H1 (cell line): ENCODE measurements around the gene SELENOK. TPM values are rescaled to one million over a fixed set of nuclear protein-coding genes. Genes with fewer than 3 reads are reported as not detected.

Source experiments
- CTCF ChIA-PET: fragments of 300-600 bp; sonication (Branson Sonifier 250); formaldehyde crosslinking; loops from one replicate; lab custom pipeline; 2021; ENCODE audit not compliant: partially characterized antibody; lab: Charles Lee
- POLR2A ChIA-PET: fragments of 300-600 bp; sonication (Branson Sonifier 250); formaldehyde crosslinking; loops from one replicate; lab custom pipeline; 2021; ENCODE audit warnings: inconsistent platforms; ENCODE audit not compliant: partially characterized antibody; lab: Charles Lee
- DNase-seq, 2 experiments: peaks; one replicate each; pipeline versions ENCODE4 v3.0.0 to v3.0.0-alpha.2; 2010 to 2022; ENCODE audit warnings: low spot score in 2 of 2, low read depth in 1 of 2, mixed read lengths in 1 of 2
- FAIRE-seq: peaks from 2 replicates; lab custom pipeline; 2011; peaks lifted over from hg19 to GRCh38; lab: Jason Lieb, UNC
- H2AFZ ChIP-seq: 2 replicates; pipeline ENCODE4 v1.8.1; 2012; ENCODE audit warnings: low read length, inconsistent platforms
- H2AK5ac ChIP-seq: 2 replicates; pipeline ENCODE4 v1.6.1; 2013; ENCODE audit warnings: low read depth, low read length
- H2BK120ac ChIP-seq: replicated peaks from 2 replicates; pipeline ENCODE3; 2013; ENCODE audit warnings: low read depth, low read length, inconsistent platforms
- H2BK12ac ChIP-seq: 2 replicates; pipeline ENCODE4 v1.6.1; 2013; ENCODE audit warnings: low read depth, low read length
- H2BK15ac ChIP-seq: 2 replicates; pipeline ENCODE4 v1.6.1; 2013; ENCODE audit warnings: low read length
- H2BK20ac ChIP-seq: 2 replicates; pipeline ENCODE4 v1.6.1; 2013; ENCODE audit warnings: low read length
- H2BK5ac ChIP-seq: 2 replicates; pipeline ENCODE4 v1.6.1; 2013; ENCODE audit warnings: low read depth, low read length
- H3K14ac ChIP-seq: 2 replicates; pipeline ENCODE4 v1.6.1; 2013; ENCODE audit warnings: inconsistent platforms; ENCODE audit not compliant: insufficient read length
- H3K18ac ChIP-seq: 2 replicates; pipeline ENCODE4 v1.6.1; 2013; ENCODE audit warnings: low read length; ENCODE audit errors: extremely low read depth
- H3K23ac ChIP-seq: 2 replicates; pipeline ENCODE4 v1.6.1; 2013; ENCODE audit warnings: inconsistent platforms; ENCODE audit not compliant: insufficient read length
- H3K23me2 ChIP-seq: 2 replicates; pipeline ENCODE4 v1.6.1; 2013; ENCODE audit warnings: low read depth, low read length
- H3K27ac ChIP-seq: 2 replicates; pipeline ENCODE4 v1.6.1; 2011; ENCODE audit warnings: low read depth, low read length, inconsistent platforms
- H3K27me3 ChIP-seq, 4 experiments: replicated peaks in 1 of 4; 1 replicate in 1 of 4; 2 replicates in 3 of 4; pipeline versions ENCODE4 v1.6.1 to v1.8.1; 2011 to 2013; ENCODE audit warnings: low read length in 3 of 4, mild to moderate bottlenecking in 3 of 4, inconsistent platforms in 2 of 4, mixed read lengths in 2 of 4, moderate library complexity in 1 of 4; ENCODE audit not compliant: control insufficient read depth in 3 of 4, insufficient read depth in 3 of 4; ENCODE audit errors: extremely low read depth in 1 of 4
- H3K36me3 ChIP-seq, 4 experiments: 2 replicates each; pipeline versions ENCODE4 v1.6.1 to v1.8.1; 2011 to 2013; ENCODE audit warnings: mild to moderate bottlenecking in 4 of 4, low read length in 3 of 4, moderate library complexity in 2 of 4, control low read depth in 1 of 4, inconsistent platforms in 1 of 4; ENCODE audit not compliant: insufficient read depth in 4 of 4, control insufficient read depth in 2 of 4
- H3K4ac ChIP-seq: replicated peaks from 2 replicates; pipeline ENCODE3; 2013; ENCODE audit warnings: low read length, low read depth, mixed read lengths, inconsistent platforms; ENCODE audit not compliant: insufficient read length
- H3K4me1 ChIP-seq, 4 experiments: replicated peaks in 1 of 4; 1 replicate in 1 of 4; 2 replicates in 3 of 4; pipeline versions ENCODE4 v1.6.1 to v1.8.1; 2011 to 2013; ENCODE audit warnings: low read length in 3 of 4, inconsistent platforms in 2 of 4, mixed read lengths in 1 of 4; ENCODE audit not compliant: insufficient read depth in 4 of 4, control insufficient read depth in 3 of 4
- H3K4me2 ChIP-seq, 2 experiments: 2 replicates each; pipeline versions ENCODE4 v1.6.1 to v1.8.1; 2011 to 2013; ENCODE audit warnings: low read depth in 2 of 2, low read length in 2 of 2, control low read depth in 1 of 2, inconsistent platforms in 1 of 2, mild to moderate bottlenecking in 1 of 2; ENCODE audit not compliant: insufficient read depth in 1 of 2
- H3K4me3 ChIP-seq, 4 experiments: fragments of 200-600, 300-600 bp in 1 of 4; sonication (generic), shearing (Covaris generic), sonication (Bioruptor Twin) in 1 of 4; 2 replicates each; pipeline versions ENCODE4 v1.5.1 to v1.8.1; 2011 to 2016; ENCODE audit warnings: low read length in 4 of 4, low read depth in 3 of 4, control low read depth in 2 of 4, inconsistent platforms in 2 of 4, mild to moderate bottlenecking in 2 of 4, mixed read lengths in 1 of 4, moderate library complexity in 1 of 4; ENCODE audit not compliant: insufficient read depth in 2 of 4; ENCODE audit errors: extremely low read depth in 1 of 4
- H3K56ac ChIP-seq: replicated peaks from 2 replicates; pipeline ENCODE3; 2013; ENCODE audit warnings: low read depth, mild to moderate bottlenecking, mixed read lengths, low read length, inconsistent platforms; ENCODE audit not compliant: insufficient read length
- H3K79me1 ChIP-seq: 2 replicates; pipeline ENCODE4 v1.6.1; 2013; ENCODE audit warnings: low read depth, low read length, control low read depth
- H3K79me2 ChIP-seq, 2 experiments: 2 replicates each; pipeline versions ENCODE4 v1.6.1 to v1.8.1; 2012 to 2013; ENCODE audit warnings: low read length in 2 of 2, mild to moderate bottlenecking in 2 of 2, inconsistent platforms in 1 of 2; ENCODE audit not compliant: insufficient read depth in 2 of 2, control insufficient read depth in 1 of 2
- H3K9ac ChIP-seq, 4 experiments: replicated peaks in 1 of 4; 1 replicate in 1 of 4; 2 replicates in 3 of 4; pipeline versions ENCODE4 v1.6.1 to v1.8.1; 2011 to 2013; ENCODE audit warnings: low read depth in 3 of 4, low read length in 3 of 4, control low read depth in 2 of 4, mild to moderate bottlenecking in 2 of 4, moderate library complexity in 2 of 4, inconsistent platforms in 1 of 4; ENCODE audit errors: extremely low read depth in 1 of 4
- H3K9me3 ChIP-seq, 2 experiments: 2 replicates each; pipeline versions ENCODE4 v1.6.1 to v1.8.1; 2012 to 2013; ENCODE audit warnings: mild to moderate bottlenecking in 2 of 2, moderate library complexity in 2 of 2, control low read depth in 1 of 2, inconsistent platforms in 1 of 2, low read depth in 1 of 2, low read length in 1 of 2, mixed read lengths in 1 of 2; ENCODE audit not compliant: insufficient read depth in 2 of 2
- H4K20me1 ChIP-seq, 2 experiments: replicated peaks in 1 of 2; 2 replicates each; pipeline versions ENCODE3 to v1.8.1; 2011 to 2013; ENCODE audit warnings: inconsistent platforms in 2 of 2, low read length in 2 of 2, mild to moderate bottlenecking in 1 of 2; ENCODE audit not compliant: insufficient read depth in 2 of 2, control insufficient read depth in 1 of 2
- H4K5ac ChIP-seq: 2 replicates; pipeline ENCODE4 v1.6.1; 2013; ENCODE audit warnings: low read length, low read depth, mixed read lengths, inconsistent platforms; ENCODE audit not compliant: insufficient read length
- H4K8ac ChIP-seq: 2 replicates; pipeline ENCODE4 v1.8.0; 2013; ENCODE audit warnings: mild to moderate bottlenecking, moderate library complexity, low read length, inconsistent platforms; ENCODE audit not compliant: insufficient read depth; ENCODE audit errors: extremely low read depth
- H4K91ac ChIP-seq: replicated peaks from 2 replicates; pipeline ENCODE3; 2013; ENCODE audit warnings: low read length, mixed read lengths, inconsistent platforms; ENCODE audit not compliant: insufficient read length
- MAFK ChIP-seq: IDR thresholded peaks from 2 replicates; pipeline ENCODE4 v1.6.1; 2012; ENCODE audit warnings: low read depth, mild to moderate bottlenecking, improper control_type of control experiment, low read length
- TEAD4 ChIP-seq: IDR thresholded peaks from 2 replicates; pipeline ENCODE4 v1.6.1; 2012; ENCODE audit warnings: low read depth, low read length, inconsistent platforms, mixed read lengths
- WGBS, 2 experiments: shearing (Covaris generic) in 1 of 2; methylation state at CpG; one replicate each; pipeline versions ENCODE4 v1.1.6 to v1.1.7; 2013 to 2015; ENCODE audit warnings: low lambda C conversion rate in 2 of 2, mixed read lengths in 2 of 2, inconsistent platforms in 1 of 2, low coverage in 1 of 2, missing lambda C conversion rate in 1 of 2; ENCODE audit not compliant: insufficient replicate concordance in 2 of 2, insufficient coverage in 1 of 2, insufficient read length in 1 of 2; ENCODE audit errors: extremely low coverage in 1 of 2, missing lambda C conversion rate in 1 of 2; 5-methylcytosine and 5-hydroxymethylcytosine counted together
- polyA plus RNA-seq, 7 experiments: library from polyadenylated mRNA; depleted of rRNA in 3 of 7; stranded (reverse) in 5 of 7; unstranded in 2 of 7; fragments of >200 nt in 5 of 7; fragments of 200-250 nt in 2 of 7; gene quantifications; 1 replicate in 5 of 7; 2 replicates in 1 of 7; 4 replicates in 1 of 7; pipeline versions ENCODE4 v1.2.1 to v1.2.3, GENCODE V29; 2011 to 2013; ENCODE audit warnings: missing spikeins in 2 of 7, mixed read lengths in 2 of 7
- total RNA-seq: library from RNA; stranded (reverse); fragmentation: NEBNext Ultra II Directional; extraction: Animal tissue kit (Norgen Biotek cat#: 25700); gene quantifications from 2 replicates; pipeline ENCODE4 v1.2.1, GENCODE V29; 2021
- TF ChIP-seq, protein P1 (sequence below), 3 experiments: IDR thresholded peaks; 1 replicate in 2 of 3; 2 replicates in 1 of 3; pipeline versions ENCODE4 v1.5.1 to v1.6.1; 2011; ENCODE audit warnings: low read length in 3 of 3, mild to moderate bottlenecking in 3 of 3, inconsistent platforms in 2 of 3, low read depth in 1 of 3, moderate library complexity in 1 of 3; ENCODE audit not compliant: insufficient read depth in 1 of 3; ENCODE audit errors: control extremely low read depth in 1 of 3

SELENOK gene
- total and polyA plus RNA-seq, 2 of the 8 experiments (the other 6 are each of a cell fraction or from before 2014, with no cell fraction given), result 26.9 to 40.2 TPM

DNA sequence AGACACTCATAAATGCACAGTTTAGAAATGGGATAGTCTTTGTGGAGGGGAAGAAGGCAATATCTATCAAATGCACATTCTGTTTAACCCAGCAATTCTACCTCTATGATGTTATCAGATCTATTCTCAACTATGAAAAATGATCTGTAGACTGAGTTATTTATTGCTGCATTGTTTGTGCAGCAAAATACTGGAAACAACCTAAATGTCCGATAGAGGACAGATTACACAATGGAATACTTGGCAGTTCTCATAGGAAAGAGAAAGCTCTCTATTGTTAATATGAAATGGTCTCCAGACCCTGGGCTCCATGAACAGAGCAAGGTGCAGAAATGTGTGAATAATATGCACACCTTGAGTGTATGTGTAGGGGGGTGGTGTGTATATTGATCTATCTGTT lies 49.0 kb upstream of the SELENOK start:
- CTCF ChIA-PET, result interaction anchor here (1.0 to 4.5 kb wide), 6 partner anchors 12 to 486 kb away, joined by 3 to 33 read pairs (median 4); no protein-coding TSS in a partner anchor
- Histone ChIP-seq H4K20me1 (no peaks in the 10 kb centered on the region), H3K36me3 (no peaks in the 10 kb centered on the region), H3K9me3 (no peaks in the 10 kb centered on the region), H3K14ac (no peak overlapping the region), H3K23ac (no peak overlapping the region), H3K27ac (no peak overlapping the region), H2BK15ac (no peak overlapping the region), H3K23me2 (no peaks in the 10 kb centered on the region), H2AK5ac (no peak overlapping the region), H2BK12ac (no peak overlapping the region), H2BK5ac (no peak overlapping the region), H3K4me3 (no peak overlapping the region), H3K27me3 (no peaks in the 10 kb centered on the region), H3K56ac (no peak overlapping the region), H3K18ac (no peak overlapping the region), H2AFZ (no peak overlapping the region), H3K79me2 (no peaks in the 10 kb centered on the region), H2BK20ac (no peak overlapping the region), H3K4ac (no peak overlapping the region), H4K8ac (no peak overlapping the region), H2BK120ac (no peak overlapping the region), H3K4me2 (no peak overlapping the region), H4K91ac (no peak overlapping the region), H3K9ac (no peak overlapping the region), H3K79me1 (no peaks in the 10 kb centered on the region), H3K4me1 (no peaks in the 10 kb centered on the region), H4K5ac (no peak overlapping the region)
- 83% methylated on average over 1 of the region's 1 CpG; no CpG with 5 or more reads in 1 of the 2 experiments for WGBS, 2 experiments
- FAIRE-seq (no peak), DNase-seq (no peak)
- POLR2A ChIA-PET, result no interaction called here
- TF ChIP-seq MAFK (no peak), TEAD4 (no peak)
- TF ChIP-seq, protein P1, sequence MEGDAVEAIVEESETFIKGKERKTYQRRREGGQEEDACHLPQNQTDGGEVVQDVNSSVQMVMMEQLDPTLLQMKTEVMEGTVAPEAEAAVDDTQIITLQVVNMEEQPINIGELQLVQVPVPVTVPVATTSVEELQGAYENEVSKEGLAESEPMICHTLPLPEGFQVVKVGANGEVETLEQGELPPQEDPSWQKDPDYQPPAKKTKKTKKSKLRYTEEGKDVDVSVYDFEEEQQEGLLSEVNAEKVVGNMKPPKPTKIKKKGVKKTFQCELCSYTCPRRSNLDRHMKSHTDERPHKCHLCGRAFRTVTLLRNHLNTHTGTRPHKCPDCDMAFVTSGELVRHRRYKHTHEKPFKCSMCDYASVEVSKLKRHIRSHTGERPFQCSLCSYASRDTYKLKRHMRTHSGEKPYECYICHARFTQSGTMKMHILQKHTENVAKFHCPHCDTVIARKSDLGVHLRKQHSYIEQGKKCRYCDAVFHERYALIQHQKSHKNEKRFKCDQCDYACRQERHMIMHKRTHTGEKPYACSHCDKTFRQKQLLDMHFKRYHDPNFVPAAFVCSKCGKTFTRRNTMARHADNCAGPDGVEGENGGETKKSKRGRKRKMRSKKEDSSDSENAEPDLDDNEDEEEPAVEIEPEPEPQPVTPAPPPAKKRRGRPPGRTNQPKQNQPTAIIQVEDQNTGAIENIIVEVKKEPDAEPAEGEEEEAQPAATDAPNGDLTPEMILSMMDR (IDR thresholded peaks at IDR 0.05; ENCODE audit: control extremely low read depth in 1 of 3, insufficient read depth in 1 of 3, low read depth in 1 of 3, low read length in 3 of 3), result no peak
